Measurements from ENCODE around the gene ZCCHC18. TPM values are rescaled to one million over a fixed set of nuclear protein-coding genes. Genes with fewer than 3 reads are reported as not detected.

The ZCCHC18 gene
- total and polyA plus RNA-seq, 5 donors from 2014 or later = 1.9 to 4.6 (median 4.3) TPM

Other genes starting within 250 kb of the ZCCHC18 start
- gene TMSB15B, start 149.9 kb upstream of the ZCCHC18 start, total RNA-seq = 6.3 TPM
- gene TMSB15B, start 149.9 kb upstream of the ZCCHC18 start, polyA plus RNA-seq = 10 to 100 TPM; 11.7 to 14.7 (median 13.1) TPM
- gene H2BW1, start 98.8 kb upstream of the ZCCHC18 start, total RNA-seq = not detected
- gene H2BW1, start 98.8 kb upstream of the ZCCHC18 start, polyA plus RNA-seq = not detected
- not detected for gene H2BW2, start 72.6 kb upstream of the ZCCHC18 start, total RNA-seq
- not detected for gene H2BW2, start 72.6 kb upstream of the ZCCHC18 start, polyA plus RNA-seq
- gene TMSB15C, start 36.3 kb upstream of the ZCCHC18 start, total RNA-seq = 3.8 TPM
- gene TMSB15C, start 36.3 kb upstream of the ZCCHC18 start, polyA plus RNA-seq = under 1 TPM; 0.16 to 0.63 (median 0.39) TPM
- gene SLC25A53, start 44.5 kb downstream of the ZCCHC18 start, total RNA-seq = 11.9 TPM
- gene SLC25A53, start 44.5 kb downstream of the ZCCHC18 start, polyA plus RNA-seq = 10 to 100 TPM in 1 of 4 donors, 1 to 10 TPM in 3; 6.6 to 11.8 (median 7.7) TPM
- gene FAM199X, start 53.9 kb downstream of the ZCCHC18 start, total RNA-seq = 16.1 TPM
- 1 to 10 TPM; 7.8 to 9.9 (median 8.5) TPM for gene FAM199X, start 53.9 kb downstream of the ZCCHC18 start, polyA plus RNA-seq
- gene ESX1, start 142.4 kb downstream of the ZCCHC18 start, total RNA-seq = not detected
- gene ESX1, start 142.4 kb downstream of the ZCCHC18 start, polyA plus RNA-seq = not detected

Measured in CD4-positive, CD25-positive, alpha-beta regulatory T cell (primary cell).